ENCODE results near the gene NOP14.

Gene NOP14

GRCh38 chr4:2914256-2915126 is 48.7 kb downstream of the NOP14 start:
- no peak for DNase-seq (ENCODE audit: low read depth in 2 of 2)

GRCh38 chr4:2913168-2913567 is 50.0 kb downstream of the NOP14 start:
- no peak for DNase-seq (ENCODE audit: low read depth in 2 of 2)

- DNase-seq (ENCODE audit: low read depth in 2 of 2) = no peak
Measured at GRCh38 chr4:2911868-2912267, 51.3 kb downstream of the NOP14 start.

GRCh38 chr4:2910409-2910808 is 52.8 kb downstream of the NOP14 start:
- DNase-seq (ENCODE audit: low read depth in 2 of 2) = no peak

GRCh38 chr4:2909583-2909982 is 53.6 kb downstream of the NOP14 start:
- no peak for DNase-seq (ENCODE audit: low read depth in 2 of 2)

GRCh38 chr4:2908686-2909085 is 54.5 kb downstream of the NOP14 start:
- DNase-seq (ENCODE audit: low read depth in 2 of 2) = no peak

GRCh38 chr4:2907706-2908293 is 55.4 kb downstream of the NOP14 start:
- DNase-seq (ENCODE audit: low read depth in 2 of 2) = no peak

GRCh38 chr4:2907226-2907625 is 56.0 kb downstream of the NOP14 start:
- DNase-seq (ENCODE audit: low read depth in 2 of 2) = no peak

GRCh38 chr4:2906218-2906617 is 57.0 kb downstream of the NOP14 start:
- no peak for DNase-seq (ENCODE audit: low read depth in 2 of 2)

- DNase-seq (ENCODE audit: low read depth in 2 of 2) = no peak
Measured at GRCh38 chr4:2905544-2905943, 57.7 kb downstream of the NOP14 start.

- DNase-seq (ENCODE audit: low read depth in 2 of 2) = no peak
Measured at GRCh38 chr4:2902126-2902525, 61.1 kb downstream of the NOP14 start.

GRCh38 chr4:2901186-2901585 is 62.0 kb downstream of the NOP14 start:
- no peak for DNase-seq (ENCODE audit: low read depth in 2 of 2)

GRCh38 chr4:2900741-2901140 is 62.5 kb downstream of the NOP14 start:
- no peak for DNase-seq (ENCODE audit: low read depth in 2 of 2)

GRCh38 chr4:2898001-2898400 is 65.2 kb downstream of the NOP14 start:
- no peak for DNase-seq (ENCODE audit: low read depth in 2 of 2)

GRCh38 chr4:2893772-2894171 is 69.4 kb downstream of the NOP14 start:
- DNase-seq (ENCODE audit: low read depth in 2 of 2) = no peak

GRCh38 chr4:2891294-2891693 is 71.9 kb downstream of the NOP14 start:
- DNase-seq (ENCODE audit: low read depth in 2 of 2) = no peak

GRCh38 chr4:2888886-2889285 is 74.3 kb downstream of the NOP14 start:
- no peak for DNase-seq (ENCODE audit: low read depth in 2 of 2)

Measured in stimulated activated CD8-positive, alpha-beta memory T cell treated with anti-CD3 and anti-CD28 coated beads, Interleukin-2, amount 100 ng/mL, for 48 hours (primary cell).